GM10248 (cell line): ENCODE measurements around the gene AGK.

ENCODE experiments used
- CTCF ChIA-PET: fragments of 300-600 bp; sonication (Branson Sonifier 250); formaldehyde crosslinking; extraction: SDS; loops from one replicate; lab custom pipeline; 2021; ENCODE audit warnings: antibody characterized with exemption; lab: Yijun Ruan, JAX
- POLR2A ChIA-PET: fragments of 350-650 bp; sonication (Branson Sonifier 250); formaldehyde crosslinking; extraction: SDS; loops from one replicate; lab custom pipeline; 2020; ENCODE audit warnings: antibody characterized with exemption; lab: Yijun Ruan, JAX
- DNase-seq: peaks from one replicate; pipeline ENCODE4 v3.0.0; 2012; ENCODE audit errors: extremely low spot score
- CTCF ChIP-seq: IDR thresholded peaks from 2 replicates; pipeline ENCODE4 v1.5.1; 2012; ENCODE audit warnings: mild to moderate bottlenecking, low read depth; ENCODE audit errors: extremely low read depth, missing control alignments, control extremely low read depth

The AGK gene

GRCh38 chr7:141674702-141675101 is 123.5 kb downstream of the AGK start:
- POLR2A ChIA-PET: no interaction called here
- CTCF ChIA-PET: interaction anchor here (1.0 to 1.7 kb wide), 5 partner anchors 8 to 34 kb away, joined by 3 to 10 read pairs (median 4); partner anchors contain the start of gene WEE2
- peak; percentile 7 for TF ChIP-seq CTCF
- no peak for DNase-seq

- no peak for DNase-seq
- ChIA-PET POLR2A (no interaction called here), CTCF (interaction anchor here (1.5 to 1.7 kb wide), 2 partner anchors 20 to 26 kb away, joined by 6 to 10 read pairs; no protein-coding TSS in a partner anchor)
- no peak for TF ChIP-seq CTCF
Measured at GRCh38 chr7:141675436-141676215, 124.4 kb downstream of the AGK start.

- no peak for DNase-seq
- CTCF ChIA-PET: no interaction called here
- TF ChIP-seq CTCF: no peak
- POLR2A ChIA-PET: no interaction called here
Measured at GRCh38 chr7:141676618-141677017, 125.4 kb downstream of the AGK start.

- TF ChIP-seq CTCF: no peak
- DNase-seq: no peak
- POLR2A ChIA-PET: no interaction called here
- CTCF ChIA-PET: interaction anchor here (1.2 to 2.0 kb wide), 4 partner anchors 10 to 24 kb away, joined by 3 to 8 read pairs (median 3); no protein-coding TSS in a partner anchor
Measured at GRCh38 chr7:141679014-141679413, 127.8 kb downstream of the AGK start.

GRCh38 chr7:141685285-141686023 is 134.2 kb downstream of the AGK start:
- no peak for DNase-seq
- ChIA-PET CTCF (interaction anchor here (0.9 to 1.8 kb wide), 6 partner anchors 8 to 43 kb away, joined by 3 to 6 read pairs (median 5); partner anchors contain the start of gene DENND11), POLR2A (no interaction called here)
- TF ChIP-seq CTCF: no peak

GRCh38 chr7:141686074-141686473 is 134.9 kb downstream of the AGK start:
- DNase-seq: no peak
- TF ChIP-seq CTCF: no peak
- ChIA-PET POLR2A (no interaction called here), CTCF (interaction anchor here (0.9 to 1.8 kb wide), 6 partner anchors 8 to 43 kb away, joined by 3 to 6 read pairs (median 5); partner anchors contain the start of gene DENND11)
